MCF 10A (cell line): ENCODE data around the gene PRICKLE4. TPM values are rescaled to one million over a fixed set of nuclear protein-coding genes. Genes with fewer than 3 reads are reported as not detected.

Source experiments
- BruUV-seq: library from RNA; stranded (reverse); fragments of 400-500 nt; replicated peaks from 2 replicates; lab custom pipeline; 2021; lab: Mats Ljungman, UMichigan
- CTCF ChIA-PET: fragments of 300-600 bp; sonication (Branson Sonifier 250); formaldehyde crosslinking; extraction: SDS; loops from one replicate; lab custom pipeline; 2021; ENCODE audit warnings: antibody characterized with exemption, inconsistent platforms; lab: Yijun Ruan, JAX
- POLR2A ChIA-PET: fragments of 300-600, 350-650 bp; sonication (Branson Sonifier 250); formaldehyde crosslinking; extraction: SDS; loops from one replicate; lab custom pipeline; 2020; ENCODE audit warnings: antibody characterized with exemption, inconsistent platforms; lab: Yijun Ruan, JAX
- DNase-seq: peaks from one replicate; pipeline ENCODE4 v3.0.0-alpha.2; 2018; ENCODE audit not compliant: unreplicated experiment
- H3K27ac Mint-ChIP-seq: one replicate; pipeline ENCODE4 v1.8.0; 2022; ENCODE audit warnings: mild to moderate bottlenecking, low read depth, mixed read lengths; ENCODE audit not compliant: unreplicated experiment
- H3K27me3 Mint-ChIP-seq: one replicate; pipeline ENCODE4 v1.8.0; 2022; ENCODE audit warnings: mixed read lengths; ENCODE audit not compliant: insufficient read depth, unreplicated experiment
- H3K36me3 Mint-ChIP-seq: one replicate; pipeline ENCODE4 v1.8.0; 2022; ENCODE audit warnings: mild to moderate bottlenecking, moderate library complexity, mixed read lengths; ENCODE audit not compliant: insufficient read depth, unreplicated experiment
- H3K4me1 Mint-ChIP-seq: one replicate; pipeline ENCODE4 v1.8.0; 2022; ENCODE audit warnings: mixed read lengths; ENCODE audit not compliant: insufficient read depth, unreplicated experiment
- H3K4me3 Mint-ChIP-seq: one replicate; pipeline ENCODE4 v1.8.0; 2022; ENCODE audit warnings: mild to moderate bottlenecking, moderate library complexity, mixed read lengths; ENCODE audit not compliant: unreplicated experiment
- H3K9me3 Mint-ChIP-seq: one replicate; pipeline ENCODE4 v1.8.0; 2022; ENCODE audit warnings: mixed read lengths; ENCODE audit not compliant: unreplicated experiment
- intact Hi-C: fragments of 100-400 bp; cut with micrococcal nuclease; formaldehyde crosslinking; loops from 2 replicates; pipeline ENCODE4 v1.14.1; 2022
- total RNA-seq: library from RNA; stranded (reverse); gene quantifications from 2 replicates; pipeline ENCODE4 v1.2.3, GENCODE V29; 2022
- TF ChIP-seq, protein P1 (sequence below): fragments of 200-600 bp; IDR thresholded peaks from one replicate; pipeline ENCODE4 v1.8.0; 2022; ENCODE audit warnings: antibody characterized with exemption, mild to moderate bottlenecking; ENCODE audit not compliant: unreplicated experiment

The PRICKLE4 gene
- total RNA-seq, 1 experiment from 2014 or later = 0.93 TPM

DNA sequence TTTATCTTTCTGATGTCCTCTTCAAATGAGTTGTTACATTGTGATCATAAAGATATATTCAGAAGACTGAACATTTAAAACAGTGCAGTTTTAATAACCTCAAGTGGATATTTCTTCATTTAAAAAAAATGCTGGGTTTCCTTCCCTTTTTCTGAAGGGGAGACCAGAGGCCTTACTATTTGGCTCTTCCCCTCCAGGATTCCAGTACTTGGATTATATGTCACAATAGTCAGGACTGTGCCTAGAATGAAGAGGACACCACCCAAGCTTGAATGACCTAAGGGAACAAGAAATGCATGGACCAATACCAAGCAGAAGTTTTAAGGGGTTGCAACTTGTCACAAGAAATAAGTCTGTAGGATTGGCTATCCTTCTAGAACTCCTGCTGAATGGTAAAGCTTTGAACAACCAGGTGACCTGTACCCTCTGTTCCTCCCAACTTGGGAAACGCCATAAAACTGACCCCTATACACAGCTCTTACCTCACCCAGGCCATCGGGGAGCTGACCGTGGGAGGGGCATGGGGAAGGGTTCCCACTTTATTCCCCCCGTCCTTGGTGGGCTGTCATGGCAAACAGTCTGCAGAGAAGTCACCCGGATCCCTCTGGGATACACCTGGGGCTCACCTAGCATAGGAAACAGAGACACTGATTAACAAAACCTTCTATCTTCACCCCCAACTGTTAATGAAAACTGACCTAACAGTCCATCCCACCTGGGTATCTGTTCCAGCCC, 2.9 kb upstream of the PRICKLE4 start:
- H3K36me3 Mint-ChIP-seq = peaks cover 23% of the 10 kb centered on the region
- H3K4me1 Mint-ChIP-seq = peaks cover 18% of the 10 kb centered on the region
- TF ChIP-seq, protein P1, sequence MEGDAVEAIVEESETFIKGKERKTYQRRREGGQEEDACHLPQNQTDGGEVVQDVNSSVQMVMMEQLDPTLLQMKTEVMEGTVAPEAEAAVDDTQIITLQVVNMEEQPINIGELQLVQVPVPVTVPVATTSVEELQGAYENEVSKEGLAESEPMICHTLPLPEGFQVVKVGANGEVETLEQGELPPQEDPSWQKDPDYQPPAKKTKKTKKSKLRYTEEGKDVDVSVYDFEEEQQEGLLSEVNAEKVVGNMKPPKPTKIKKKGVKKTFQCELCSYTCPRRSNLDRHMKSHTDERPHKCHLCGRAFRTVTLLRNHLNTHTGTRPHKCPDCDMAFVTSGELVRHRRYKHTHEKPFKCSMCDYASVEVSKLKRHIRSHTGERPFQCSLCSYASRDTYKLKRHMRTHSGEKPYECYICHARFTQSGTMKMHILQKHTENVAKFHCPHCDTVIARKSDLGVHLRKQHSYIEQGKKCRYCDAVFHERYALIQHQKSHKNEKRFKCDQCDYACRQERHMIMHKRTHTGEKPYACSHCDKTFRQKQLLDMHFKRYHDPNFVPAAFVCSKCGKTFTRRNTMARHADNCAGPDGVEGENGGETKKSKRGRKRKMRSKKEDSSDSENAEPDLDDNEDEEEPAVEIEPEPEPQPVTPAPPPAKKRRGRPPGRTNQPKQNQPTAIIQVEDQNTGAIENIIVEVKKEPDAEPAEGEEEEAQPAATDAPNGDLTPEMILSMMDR = no peak
- ChIA-PET CTCF (interaction anchor here (0.6 to 5.9 kb wide), 13 partner anchors 8 to 409 kb away, joined by 3 to 48 read pairs (median 3); partner anchors contain the start of genes TFEB and TOMM6), POLR2A (interaction anchor here (0.7 to 0.9 kb wide), 4 partner anchors 12 to 273 kb away, joined by 3 to 5 read pairs (median 3); partner anchors contain the start of genes BYSL and MED20)
- intact Hi-C loops = loop anchor here (5.0 kb wide), 1 partner anchor 95 kb away; no protein-coding TSS in a partner anchor
- H3K27ac Mint-ChIP-seq = peak overlapping the region; percentile 42
- H3K27me3 Mint-ChIP-seq = no peaks in the 10 kb centered on the region
- H3K4me3 Mint-ChIP-seq = no peak overlapping the region
- H3K9me3 Mint-ChIP-seq = no peaks in the 10 kb centered on the region
- DNase-seq = no peak
- no TSS peak for BruUV-seq

DNA sequence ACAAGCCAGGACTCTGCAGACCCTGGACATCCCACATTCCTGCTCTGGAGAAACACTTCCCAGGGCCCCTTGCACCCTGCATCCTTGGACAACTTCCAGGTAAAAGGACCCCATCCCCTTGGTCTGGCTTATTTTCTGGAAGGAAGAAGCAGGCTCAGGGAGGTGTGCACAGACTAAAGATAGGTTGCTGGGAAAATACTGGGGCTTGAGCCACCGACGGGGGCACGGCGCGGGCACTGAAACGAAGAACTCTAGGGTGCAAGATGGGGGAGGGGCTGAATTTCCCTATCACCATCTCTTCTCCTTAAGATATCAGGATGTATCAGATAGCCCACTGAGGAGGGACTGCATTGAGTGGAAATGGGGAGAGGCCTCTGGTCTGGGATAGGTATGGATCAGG, 1.7 kb upstream of the PRICKLE4 start:
- Mint-ChIP-seq H3K4me3 (peak overlapping the region; percentile 90), H3K27ac (no peak overlapping the region), H3K27me3 (no peaks in the 10 kb centered on the region), H3K36me3 (peaks cover 21% of the 10 kb centered on the region), H3K9me3 (no peaks in the 10 kb centered on the region), H3K4me1 (peaks cover 18% of the 10 kb centered on the region)
- TF ChIP-seq, protein P1 = no peak
- POLR2A ChIA-PET = interaction anchor here (0.7 to 1.2 kb wide), 5 partner anchors 9 to 272 kb away, joined by 3 to 5 read pairs (median 3); partner anchors contain the start of gene TOMM6
- intact Hi-C loops = loop anchor here (5.0 kb wide), 1 partner anchor 97 kb away; no protein-coding TSS in a partner anchor
- CTCF ChIA-PET = interaction anchor here (0.7 to 5.9 kb wide), 9 partner anchors 7 to 934 kb away, joined by 3 to 48 read pairs (median 3); partner anchors contain the start of genes TFEB and TOMM6
- TSS peak; percentile 37 for BruUV-seq
- no peak for DNase-seq

DNA sequence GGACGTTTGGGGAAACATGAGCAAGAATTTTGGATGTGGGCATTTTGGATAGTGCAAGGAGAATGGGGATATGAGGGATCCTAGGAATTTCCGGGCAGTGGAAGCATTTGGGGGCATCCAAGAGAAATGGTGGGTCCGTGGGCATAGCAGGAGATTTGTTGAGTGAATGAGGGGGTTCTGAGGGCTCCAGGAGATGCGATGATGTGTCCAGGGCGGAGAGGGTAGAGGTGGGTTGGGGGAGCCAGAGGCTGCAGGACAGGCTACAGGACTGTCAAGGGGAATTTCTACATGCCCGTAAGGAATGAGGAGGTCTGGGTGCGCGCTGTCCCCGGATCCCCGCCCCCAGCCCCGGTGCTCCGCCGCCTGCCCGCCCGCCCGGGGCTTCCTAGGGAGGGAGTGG, 1.2 kb upstream of the PRICKLE4 start:
- peak overlapping the region; percentile 90 for H3K4me3 Mint-ChIP-seq
- DNase-seq = no peak
- BruUV-seq = no TSS peak
- no peaks in the 10 kb centered on the region for H3K27me3 Mint-ChIP-seq
- H3K36me3 Mint-ChIP-seq = peaks cover 17% of the 10 kb centered on the region
- TF ChIP-seq, protein P1 = no peak
- POLR2A ChIA-PET = interaction anchor here (0.7 to 1.2 kb wide), 4 partner anchors 8 to 142 kb away, joined by 3 to 5 read pairs (median 4); partner anchors contain the start of genes TFEB and TOMM6
- H3K9me3 Mint-ChIP-seq = no peaks in the 10 kb centered on the region
- H3K27ac Mint-ChIP-seq = no peak overlapping the region
- CTCF ChIA-PET = interaction anchor here (0.6 kb wide), 1 partner anchor 91 kb away, joined by 4 read pairs; no protein-coding TSS in a partner anchor
- peaks cover 19% of the 10 kb centered on the region for H3K4me1 Mint-ChIP-seq
- intact Hi-C loops = loop anchor here (5.0 kb wide), 1 partner anchor 97 kb away; no protein-coding TSS in a partner anchor
